Trophoblast cell (in vitro differentiated cells and primary cell): ENCODE data around the gene KCNA5.

ENCODE experiments used
- DNase-seq, 2 donors: peaks; one replicate each; pipeline ENCODE4 v3.0.0-alpha.2; 2016
- H2AFZ ChIP-seq: 2 replicates; pipeline ENCODE4 v1.6.1; 2013; ENCODE audit warnings: low read length, moderate library complexity, mild to moderate bottlenecking; ENCODE audit not compliant: insufficient read depth, poor library complexity
- H2AK5ac ChIP-seq: 2 replicates; pipeline ENCODE4 v1.6.1; 2013; ENCODE audit warnings: mild to moderate bottlenecking, low read length
- H2BK120ac ChIP-seq: 2 replicates; pipeline ENCODE4 v1.6.1; 2013; ENCODE audit warnings: low read length, mild to moderate bottlenecking, moderate library complexity; ENCODE audit not compliant: insufficient read depth, poor library complexity
- H2BK12ac ChIP-seq: 2 replicates; pipeline ENCODE4 v1.6.1; 2013; ENCODE audit warnings: mild to moderate bottlenecking, low read length, moderate library complexity
- H2BK5ac ChIP-seq: 2 replicates; pipeline ENCODE4 v1.6.1; 2013; ENCODE audit warnings: low read length, low read depth, moderate library complexity, mild to moderate bottlenecking; ENCODE audit not compliant: poor library complexity
- H3K14ac ChIP-seq: 2 replicates; pipeline ENCODE4 v1.6.1; 2013; ENCODE audit warnings: mild to moderate bottlenecking, low read length
- H3K18ac ChIP-seq: 2 replicates; pipeline ENCODE4 v1.6.1; 2013; ENCODE audit warnings: mild to moderate bottlenecking, low read length
- H3K23ac ChIP-seq: 2 replicates; pipeline ENCODE4 v1.6.1; 2013; ENCODE audit warnings: low read length
- H3K27ac ChIP-seq: 2 replicates; pipeline ENCODE4 v1.5.1; 2013; ENCODE audit warnings: low read depth, mild to moderate bottlenecking, inconsistent platforms, low read length, moderate library complexity
- H3K27me3 ChIP-seq: 2 replicates; pipeline ENCODE4 v1.6.1; 2013; ENCODE audit warnings: inconsistent platforms, mild to moderate bottlenecking, low read length, moderate library complexity; ENCODE audit not compliant: insufficient read depth
- H3K36me3 ChIP-seq, 2 experiments: 1 replicate in 1 of 2; 2 replicates in 1 of 2; pipeline ENCODE4 v1.6.1; 2013; ENCODE audit warnings: low read length in 2 of 2, mild to moderate bottlenecking in 2 of 2, moderate library complexity in 1 of 2; ENCODE audit not compliant: insufficient read depth in 2 of 2, control insufficient read depth in 1 of 2
- H3K4ac ChIP-seq: 2 replicates; pipeline ENCODE4 v1.6.1; 2013; ENCODE audit warnings: low read depth, mild to moderate bottlenecking, low read length, moderate library complexity
- H3K4me1 ChIP-seq, 2 experiments: 1 replicate in 1 of 2; 2 replicates in 1 of 2; pipeline ENCODE4 v1.6.1; 2013; ENCODE audit warnings: low read length in 2 of 2, mild to moderate bottlenecking in 2 of 2, moderate library complexity in 1 of 2; ENCODE audit not compliant: insufficient read depth in 2 of 2, control insufficient read depth in 1 of 2
- H3K4me2 ChIP-seq: 2 replicates; pipeline ENCODE4 v1.6.1; 2013; ENCODE audit warnings: inconsistent platforms, mild to moderate bottlenecking, low read length, moderate library complexity
- H3K4me3 ChIP-seq: 2 replicates; pipeline ENCODE4 v1.5.1; 2013; ENCODE audit warnings: mild to moderate bottlenecking, low read depth, low read length, inconsistent platforms
- H3K79me1 ChIP-seq: one replicate; pipeline ENCODE4 v1.6.1; 2013; ENCODE audit warnings: low read length
- H3K79me2 ChIP-seq: 2 replicates; pipeline ENCODE4 v1.6.1; 2013; ENCODE audit warnings: low read length, mild to moderate bottlenecking; ENCODE audit not compliant: control insufficient read depth, insufficient read depth, poor library complexity
- H3K9ac ChIP-seq: 2 replicates; pipeline ENCODE4 v1.6.1; 2013; ENCODE audit warnings: mild to moderate bottlenecking, low read length
- H3K9me3 ChIP-seq: 2 replicates; pipeline ENCODE4 v1.6.1; 2013; ENCODE audit warnings: low read depth, mild to moderate bottlenecking, control low read depth, inconsistent platforms, low read length; ENCODE audit not compliant: insufficient read depth
- H4K12ac ChIP-seq: 2 replicates; pipeline ENCODE4 v1.6.1; 2013; ENCODE audit warnings: low read depth, mild to moderate bottlenecking, low read length, moderate library complexity
- H4K8ac ChIP-seq: 2 replicates; pipeline ENCODE4 v1.6.1; 2013; ENCODE audit warnings: low read depth, mild to moderate bottlenecking, low read length, moderate library complexity
- H4K91ac ChIP-seq: one replicate; pipeline ENCODE4 v1.6.1; 2013; ENCODE audit warnings: low read depth, mild to moderate bottlenecking, low read length, moderate library complexity
- WGBS: extraction: QIAGEN DNeasy Blood & Tissue Kit; methylation state at CpG from one replicate; pipeline ENCODE4 v1.1.7; 2013; ENCODE audit warnings: missing lambda C conversion rate; ENCODE audit not compliant: insufficient read length, insufficient coverage; ENCODE audit errors: extremely low coverage; 5-methylcytosine and 5-hydroxymethylcytosine counted together

KCNA5 gene

GRCh38 chr12:5066251-5066650 lies 22.6 kb downstream of the KCNA5 start:
- no CpG with 5 or more reads among the region's 4 CpGs for WGBS
- no peak overlapping the region for H3K9ac ChIP-seq

GRCh38 chr12:5068126-5068525 lies 24.4 kb downstream of the KCNA5 start:
- Histone ChIP-seq H3K4ac (no peak overlapping the region), H4K12ac (no peak overlapping the region), H3K79me2 (no peaks in the 10 kb centered on the region), H2BK12ac (no peak overlapping the region), H3K14ac (no peak overlapping the region), H4K91ac (no peak overlapping the region), H3K27ac (no peak overlapping the region), H2BK120ac (no peak overlapping the region), H3K9ac (no peak overlapping the region), H4K8ac (no peak overlapping the region), H3K9me3 (no peaks in the 10 kb centered on the region), H2AFZ (no peak overlapping the region), H3K4me1 (no peaks in the 10 kb centered on the region), H3K79me1 (no peaks in the 10 kb centered on the region), H3K36me3 (no peaks in the 10 kb centered on the region), H2AK5ac (no peak overlapping the region), H3K27me3 (no peaks in the 10 kb centered on the region), H3K18ac (no peak overlapping the region), H3K23ac (no peak overlapping the region), H2BK5ac (no peak overlapping the region), H3K4me2 (no peak overlapping the region), H3K4me3 (no peak overlapping the region)
- DNase-seq, result peak; percentile 76 to 84
- no CpG with 5 or more reads among the region's 2 CpGs for WGBS

More at GRCh38 chr12:5066251-5066650, 22.6 kb downstream of the KCNA5 start:
- H3K4me2 ChIP-seq, result no peak overlapping the region
- no peak overlapping the region for H3K4ac ChIP-seq
- H3K36me3 ChIP-seq, result no peaks in the 10 kb centered on the region
- H3K4me1 ChIP-seq, result no peaks in the 10 kb centered on the region
- no peak overlapping the region for H3K27ac ChIP-seq
- no peak overlapping the region for H2AFZ ChIP-seq
- no peak overlapping the region for H4K8ac ChIP-seq
- no peak overlapping the region for H2BK5ac ChIP-seq
- H3K27me3 ChIP-seq, result no peaks in the 10 kb centered on the region
- no peak overlapping the region for H3K18ac ChIP-seq
- H4K91ac ChIP-seq, result no peak overlapping the region
- no peak overlapping the region for H4K12ac ChIP-seq
- peak; percentile 58 to 90 for DNase-seq
- no peaks in the 10 kb centered on the region for H3K79me1 ChIP-seq
- no peak overlapping the region for H3K23ac ChIP-seq
- no peaks in the 10 kb centered on the region for H3K79me2 ChIP-seq
- H3K9me3 ChIP-seq, result no peaks in the 10 kb centered on the region
- H3K4me3 ChIP-seq, result no peak overlapping the region
- no peak overlapping the region for H2BK120ac ChIP-seq
- no peak overlapping the region for H3K14ac ChIP-seq
- no peak overlapping the region for H2AK5ac ChIP-seq
- no peak overlapping the region for H2BK12ac ChIP-seq

- H3K27me3 ChIP-seq, result no peaks in the 10 kb centered on the region
- no peak overlapping the region for H2AFZ ChIP-seq
- no peak overlapping the region for H3K18ac ChIP-seq
- no peak overlapping the region for H3K4me3 ChIP-seq
- no peak overlapping the region for H2AK5ac ChIP-seq
- H2BK5ac ChIP-seq, result no peak overlapping the region
- DNase-seq, result no peak
- H3K14ac ChIP-seq, result no peak overlapping the region
- H3K4me1 ChIP-seq, result no peaks in the 10 kb centered on the region
- H3K4ac ChIP-seq, result no peak overlapping the region
- H3K23ac ChIP-seq, result no peak overlapping the region
- H4K91ac ChIP-seq, result no peak overlapping the region
- no CpG with 5 or more reads among the region's 1 CpG for WGBS
- no peaks in the 10 kb centered on the region for H3K36me3 ChIP-seq
- no peak overlapping the region for H2BK120ac ChIP-seq
- H4K8ac ChIP-seq, result no peak overlapping the region
- H3K79me1 ChIP-seq, result no peaks in the 10 kb centered on the region
- H3K9me3 ChIP-seq, result no peaks in the 10 kb centered on the region
- H4K12ac ChIP-seq, result no peak overlapping the region
- no peak overlapping the region for H3K9ac ChIP-seq
- H3K4me2 ChIP-seq, result no peak overlapping the region
- no peaks in the 10 kb centered on the region for H3K79me2 ChIP-seq
- no peak overlapping the region for H3K27ac ChIP-seq
- H2BK12ac ChIP-seq, result no peak overlapping the region
These were observed 24.9 kb downstream of the KCNA5 start for GRCh38 chr12:5068619-5069018.

- Histone ChIP-seq H3K14ac (no peak overlapping the region), H2BK5ac (no peak overlapping the region), H3K4ac (no peak overlapping the region), H3K4me3 (no peak overlapping the region), H4K12ac (no peak overlapping the region), H2BK12ac (no peak overlapping the region), H4K8ac (no peak overlapping the region), H3K9me3 (no peaks in the 10 kb centered on the region), H3K4me1 (no peaks in the 10 kb centered on the region), H2AFZ (no peak overlapping the region), H3K27ac (no peak overlapping the region), H2AK5ac (no peak overlapping the region), H3K18ac (no peak overlapping the region), H3K4me2 (no peak overlapping the region), H3K9ac (no peak overlapping the region), H3K27me3 (no peaks in the 10 kb centered on the region), H4K91ac (no peak overlapping the region), H3K79me1 (no peaks in the 10 kb centered on the region), H3K23ac (no peak overlapping the region), H2BK120ac (no peak overlapping the region), H3K36me3 (no peaks in the 10 kb centered on the region), H3K79me2 (no peaks in the 10 kb centered on the region)
- WGBS, result no CpG with 5 or more reads among the region's 3 CpGs
- no peak for DNase-seq
These were observed 26.4 kb downstream of the KCNA5 start for GRCh38 chr12:5070090-5070489.
